Memory B cell (primary cell): ENCODE measurements around the gene GIT2.
"Not testable (repeated sequence)": the region's sequence is repeated elsewhere in the genome, so short reads cannot be mapped to it uniquely, and the experiment has no call there.

Experiments used
- ATAC-seq: fragments of 150-1000 bp; cut with Tn5 transposase; 2 replicates; pipeline ENCODE4 v1.10.0; 2021; ENCODE audit warnings: low read depth, mild to moderate bottlenecking, moderate library complexity
- DNase-seq, 2 donors: peaks; one replicate each; pipeline ENCODE4 v3.0.0; 2022; ENCODE audit warnings: low spot score in 2 of 2
- H3K27ac Mint-ChIP-seq: one replicate; pipeline ENCODE4 v1.8.0; 2022; ENCODE audit warnings: mild to moderate bottlenecking, moderate library complexity, mixed read lengths
- H3K27me3 Mint-ChIP-seq: one replicate; pipeline ENCODE4 v1.8.0; 2022; ENCODE audit warnings: mixed read lengths
- H3K36me3 Mint-ChIP-seq: one replicate; pipeline ENCODE4 v1.8.0; 2022; ENCODE audit warnings: mild to moderate bottlenecking, mixed read lengths
- H3K4me1 Mint-ChIP-seq: one replicate; pipeline ENCODE4 v1.8.0; 2022; ENCODE audit warnings: mixed read lengths
- H3K4me3 Mint-ChIP-seq: one replicate; pipeline ENCODE4 v1.8.0; 2022; ENCODE audit warnings: mild to moderate bottlenecking, moderate library complexity, mixed read lengths
- H3K9me3 Mint-ChIP-seq: one replicate; pipeline ENCODE4 v1.8.0; 2022; ENCODE audit warnings: mixed read lengths

GIT2 gene

GRCh38 chr12:109900752-109901580 lies 95.2 kb downstream of the GIT2 start:
- peaks cover 15% of the 10 kb centered on the region for H3K4me1 Mint-ChIP-seq
- DNase-seq = no peak
- ATAC-seq = no peak
- H3K36me3 Mint-ChIP-seq = peaks cover 19% of the 10 kb centered on the region
- H3K9me3 Mint-ChIP-seq = no peaks in the 10 kb centered on the region
- peak overlapping the region; percentile 89 for H3K27ac Mint-ChIP-seq
- no peaks in the 10 kb centered on the region for H3K27me3 Mint-ChIP-seq
- H3K4me3 Mint-ChIP-seq = peak overlapping the region; percentile 86

- H3K9me3 Mint-ChIP-seq = no peaks in the 10 kb centered on the region
- H3K36me3 Mint-ChIP-seq = peaks cover 15% of the 10 kb centered on the region
- no peaks in the 10 kb centered on the region for H3K27me3 Mint-ChIP-seq
- DNase-seq = peak; percentile 56 to 68
- H3K4me3 Mint-ChIP-seq = peak within 1 kb of the TSS; percentile 86
- H3K4me1 Mint-ChIP-seq = peaks cover 15% of the 10 kb centered on the region
- H3K27ac Mint-ChIP-seq = peak within 1 kb of the TSS; percentile 89
- ATAC-seq = peak; percentile 92
Measured at GRCh38 chr12:109899783-109900751, 96.1 kb downstream of the GIT2 start, which contains the start of gene TCHP. TSS of gene TCHP (plus strand) at chr12:109900274. CDS start at chr12:109903027, 2,753 bp downstream.

GRCh38 chr12:109899345-109899744 lies 96.8 kb downstream of the GIT2 start:
- H3K9me3 Mint-ChIP-seq, H3K27ac Mint-ChIP-seq, ATAC-seq, H3K36me3 Mint-ChIP-seq, H3K27me3 Mint-ChIP-seq, DNase-seq: not testable (repeated sequence)
- H3K4me3 Mint-ChIP-seq = peak overlapping the region; percentile 28
- H3K4me1 Mint-ChIP-seq = peaks cover 15% of the 10 kb centered on the region

- ATAC-seq (no peak), DNase-seq (no peak)
- no peaks in the 10 kb centered on the region for H3K9me3 Mint-ChIP-seq
- H3K27me3 Mint-ChIP-seq = no peaks in the 10 kb centered on the region
- no peak overlapping the region for H3K27ac Mint-ChIP-seq
- no peak overlapping the region for H3K4me3 Mint-ChIP-seq
- peaks cover 27% of the 10 kb centered on the region for H3K4me1 Mint-ChIP-seq
- H3K36me3 Mint-ChIP-seq = no peaks in the 10 kb centered on the region
Measured at GRCh38 chr12:109897029-109897428, 99.1 kb downstream of the GIT2 start.

GRCh38 chr12:109896188-109896587 lies 100.0 kb downstream of the GIT2 start:
- Mint-ChIP-seq H3K27ac (no peak overlapping the region), H3K4me1 (peaks cover 22% of the 10 kb centered on the region), H3K9me3 (no peaks in the 10 kb centered on the region), H3K27me3 (no peaks in the 10 kb centered on the region), H3K4me3 (no peak overlapping the region), H3K36me3 (no peaks in the 10 kb centered on the region)
- no peak for DNase-seq
- ATAC-seq = no peak

GRCh38 chr12:109894939-109895338 lies 101.2 kb downstream of the GIT2 start:
- Mint-ChIP-seq H3K9me3 (no peaks in the 10 kb centered on the region), H3K4me3 (no peak overlapping the region), H3K36me3 (no peaks in the 10 kb centered on the region), H3K27me3 (no peaks in the 10 kb centered on the region), H3K27ac (no peak overlapping the region), H3K4me1 (peaks cover 15% of the 10 kb centered on the region)
- DNase-seq (no peak), ATAC-seq (no peak)

- Mint-ChIP-seq H3K9me3 (no peaks in the 10 kb centered on the region), H3K27ac (no peak overlapping the region), H3K27me3 (no peaks in the 10 kb centered on the region), H3K4me3 (no peak overlapping the region), H3K4me1 (peaks cover 26% of the 10 kb centered on the region), H3K36me3 (no peaks in the 10 kb centered on the region)
- DNase-seq (no peak), ATAC-seq (no peak)
Measured at GRCh38 chr12:109893261-109893995, 102.7 kb downstream of the GIT2 start.

- DNase-seq (no peak), ATAC-seq (peak; percentile 77)
- H3K27ac Mint-ChIP-seq = no peak overlapping the region
- H3K27me3 Mint-ChIP-seq = no peaks in the 10 kb centered on the region
- H3K36me3 Mint-ChIP-seq = no peaks in the 10 kb centered on the region
- peaks cover 32% of the 10 kb centered on the region for H3K4me1 Mint-ChIP-seq
- H3K4me3 Mint-ChIP-seq = peak overlapping the region; percentile 5
- H3K9me3 Mint-ChIP-seq = no peaks in the 10 kb centered on the region
Measured at GRCh38 chr12:109892748-109893147, 103.4 kb downstream of the GIT2 start.

- no peak for ATAC-seq
Measured at GRCh38 chr12:109892165-109892715, 103.9 kb downstream of the GIT2 start.

GRCh38 chr12:109891731-109892130 lies 104.4 kb downstream of the GIT2 start:
- H3K27me3 Mint-ChIP-seq, H3K36me3 Mint-ChIP-seq, H3K4me3 Mint-ChIP-seq, DNase-seq, H3K9me3 Mint-ChIP-seq, ATAC-seq: not testable (repeated sequence)
- H3K27ac Mint-ChIP-seq = peak overlapping the region; percentile 29
- peaks cover 36% of the 10 kb centered on the region for H3K4me1 Mint-ChIP-seq

More at GRCh38 chr12:109892165-109892715, 103.9 kb downstream of the GIT2 start:
- H3K9me3 Mint-ChIP-seq = no peaks in the 10 kb centered on the region
- H3K4me3 Mint-ChIP-seq = peak overlapping the region; percentile 3
- peaks cover 36% of the 10 kb centered on the region for H3K4me1 Mint-ChIP-seq
- H3K27ac Mint-ChIP-seq = peak overlapping the region; percentile 29
- no peak for DNase-seq
- no peaks in the 10 kb centered on the region for H3K36me3 Mint-ChIP-seq
- H3K27me3 Mint-ChIP-seq = no peaks in the 10 kb centered on the region

GRCh38 chr12:109890620-109891170 lies 105.5 kb downstream of the GIT2 start:
- Mint-ChIP-seq H3K4me3 (no peak overlapping the region), H3K9me3 (no peaks in the 10 kb centered on the region), H3K4me1 (peaks cover 36% of the 10 kb centered on the region), H3K27ac (no peak overlapping the region), H3K27me3 (no peaks in the 10 kb centered on the region), H3K36me3 (no peaks in the 10 kb centered on the region)
- ATAC-seq (no peak), DNase-seq (no peak)

GRCh38 chr12:109888179-109889020 lies 107.8 kb downstream of the GIT2 start:
- ATAC-seq (peak; percentile 73), DNase-seq (no peak)
- Mint-ChIP-seq H3K9me3 (no peaks in the 10 kb centered on the region), H3K4me1 (peaks cover 37% of the 10 kb centered on the region), H3K27me3 (no peaks in the 10 kb centered on the region), H3K36me3 (no peaks in the 10 kb centered on the region), H3K4me3 (peak overlapping the region; percentile 76), H3K27ac (peak overlapping the region; percentile 97)
